ENCODE results near the gene THSD7A.

Gene THSD7A

GRCh38 chr7:11817111-11817740 lies 14.8 kb downstream of the THSD7A start:
- no peak for DNase-seq (ENCODE audit: low spot score)

DNA sequence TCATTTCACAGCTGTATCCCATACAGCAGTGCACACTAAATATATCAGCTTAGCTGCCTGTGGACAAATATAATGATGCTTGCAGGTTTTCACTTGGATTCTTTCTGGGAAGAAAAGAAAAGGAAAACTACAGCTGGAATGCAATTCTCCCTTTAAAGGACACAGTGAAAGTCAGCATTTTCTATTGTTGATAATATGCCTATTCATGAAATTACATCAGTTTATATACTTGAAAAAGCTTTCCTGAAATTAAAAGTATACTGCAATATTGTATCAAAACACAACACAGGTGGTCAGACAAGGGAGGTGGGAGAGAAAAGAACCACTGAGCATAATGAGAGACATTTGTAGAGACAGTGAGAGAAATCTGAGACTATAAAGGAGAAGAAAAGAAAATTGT lies 20.3 kb downstream of the THSD7A start:
- DNase-seq (ENCODE audit: low spot score), result no peak

DNA sequence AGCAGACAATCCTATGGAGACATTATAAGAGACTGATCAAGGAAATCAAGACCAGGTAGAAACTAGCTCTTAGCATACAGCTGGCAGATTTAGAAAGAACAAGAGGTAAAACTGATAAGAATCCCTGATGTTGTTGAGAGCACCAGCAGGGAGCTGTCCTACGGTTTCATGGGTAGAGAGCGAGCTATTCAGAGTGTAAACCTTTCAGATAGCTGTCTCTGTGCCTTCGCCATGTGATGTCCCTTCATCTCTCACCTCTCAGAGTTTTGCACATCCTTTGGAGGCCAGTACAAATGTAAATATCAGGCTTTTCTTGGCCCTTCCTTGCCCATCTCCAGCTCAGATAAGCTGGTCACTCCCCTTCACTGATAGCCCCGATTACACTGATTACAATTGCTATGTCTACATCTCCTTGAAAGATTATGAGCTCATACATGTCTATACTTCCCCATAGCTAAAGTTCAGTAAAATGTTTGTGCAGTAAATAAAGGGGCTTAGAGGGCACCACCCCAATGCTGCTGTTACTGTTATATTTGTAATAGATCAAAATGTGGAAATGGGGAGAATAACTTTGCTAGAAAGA lies 21.9 kb downstream of the THSD7A start:
- DNase-seq (ENCODE audit: low spot score), result no peak

GRCh38 chr7:11807000-11807399 lies 25.0 kb downstream of the THSD7A start:
- DNase-seq (ENCODE audit: low spot score), result no peak

DNA sequence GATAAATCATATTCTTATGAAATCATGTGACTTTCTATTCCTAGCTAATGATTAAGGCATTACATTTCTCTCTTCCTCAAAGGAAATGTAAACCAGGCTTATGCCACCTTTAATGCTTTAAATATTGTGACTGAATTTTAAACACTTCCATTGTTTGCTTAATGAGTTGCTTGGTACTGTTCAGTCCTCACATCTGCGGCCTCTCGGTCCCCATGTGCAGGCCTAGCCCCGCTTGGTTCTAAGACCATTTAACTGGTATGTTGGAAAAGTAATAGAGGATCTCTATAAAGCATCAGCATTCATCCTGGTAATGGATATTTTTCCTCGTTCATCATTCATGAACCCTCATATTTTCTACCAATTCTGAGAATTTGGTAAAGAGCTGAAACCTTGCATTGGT lies 27.4 kb downstream of the THSD7A start:
- no peak for DNase-seq (ENCODE audit: low spot score)

DNA sequence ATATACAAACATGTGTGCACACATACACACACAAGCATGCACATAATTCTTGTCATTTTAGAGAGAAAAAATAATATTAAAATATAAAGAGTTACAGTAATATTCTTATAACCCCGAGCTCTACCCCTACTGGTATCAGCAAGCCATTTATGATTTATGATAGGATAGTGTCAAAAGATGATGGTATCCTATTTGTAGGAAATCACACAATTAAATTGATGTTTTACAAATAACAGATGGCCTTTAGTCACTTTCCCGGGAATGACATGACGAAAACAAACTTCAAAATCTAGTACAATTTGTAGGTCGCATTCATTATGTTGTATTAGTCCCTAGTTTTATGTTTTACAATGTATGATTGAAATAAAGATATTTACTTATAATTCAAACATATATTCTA lies 36.8 kb downstream of the THSD7A start:
- no peak for DNase-seq (ENCODE audit: low spot score)

DNA sequence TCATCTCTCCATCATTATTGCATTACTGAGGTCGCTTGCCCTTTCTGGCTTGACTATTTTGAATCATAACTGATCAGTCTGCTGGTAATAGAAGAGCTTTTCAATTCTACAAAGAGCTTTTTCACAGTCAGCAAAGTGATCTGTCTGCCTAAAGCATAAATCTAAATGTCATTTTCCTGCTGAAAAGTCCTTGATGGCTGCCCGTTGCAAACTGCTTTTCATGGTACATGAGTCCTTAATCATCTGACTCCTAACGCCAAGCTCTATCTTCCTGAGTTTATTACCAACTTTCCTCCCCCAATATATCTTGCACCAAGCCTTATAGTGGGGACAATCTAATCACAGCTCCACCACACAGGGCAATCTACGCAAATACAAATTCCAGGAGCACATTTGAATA lies 39.8 kb downstream of the THSD7A start:
- DNase-seq (ENCODE audit: low spot score), result no peak

DNA sequence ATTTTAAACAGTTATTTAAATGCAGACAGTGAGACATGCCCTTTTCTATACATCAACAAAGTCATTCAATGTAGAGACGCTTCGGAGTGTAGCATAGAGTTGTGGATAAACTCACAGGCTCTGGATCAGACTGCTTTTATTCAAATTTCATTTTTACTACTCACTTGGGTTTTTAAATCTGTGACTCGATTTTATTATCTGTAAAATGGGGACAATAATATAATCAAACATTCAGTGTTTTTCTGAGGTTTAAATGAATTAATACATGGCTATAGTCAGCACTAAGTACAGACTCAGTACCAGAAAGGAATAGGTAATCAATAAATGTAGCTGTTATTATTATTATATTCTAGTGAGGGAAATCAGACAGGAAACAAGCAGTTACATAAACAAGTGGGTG lies 43.4 kb downstream of the THSD7A start:
- no peak for DNase-seq (ENCODE audit: low spot score)

- no peak for DNase-seq (ENCODE audit: low spot score)
Measured at GRCh38 chr7:11787534-11787933, 44.5 kb downstream of the THSD7A start.

- DNase-seq (ENCODE audit: low spot score), result no peak
Measured at GRCh38 chr7:11786186-11786585, 45.8 kb downstream of the THSD7A start.

DNA sequence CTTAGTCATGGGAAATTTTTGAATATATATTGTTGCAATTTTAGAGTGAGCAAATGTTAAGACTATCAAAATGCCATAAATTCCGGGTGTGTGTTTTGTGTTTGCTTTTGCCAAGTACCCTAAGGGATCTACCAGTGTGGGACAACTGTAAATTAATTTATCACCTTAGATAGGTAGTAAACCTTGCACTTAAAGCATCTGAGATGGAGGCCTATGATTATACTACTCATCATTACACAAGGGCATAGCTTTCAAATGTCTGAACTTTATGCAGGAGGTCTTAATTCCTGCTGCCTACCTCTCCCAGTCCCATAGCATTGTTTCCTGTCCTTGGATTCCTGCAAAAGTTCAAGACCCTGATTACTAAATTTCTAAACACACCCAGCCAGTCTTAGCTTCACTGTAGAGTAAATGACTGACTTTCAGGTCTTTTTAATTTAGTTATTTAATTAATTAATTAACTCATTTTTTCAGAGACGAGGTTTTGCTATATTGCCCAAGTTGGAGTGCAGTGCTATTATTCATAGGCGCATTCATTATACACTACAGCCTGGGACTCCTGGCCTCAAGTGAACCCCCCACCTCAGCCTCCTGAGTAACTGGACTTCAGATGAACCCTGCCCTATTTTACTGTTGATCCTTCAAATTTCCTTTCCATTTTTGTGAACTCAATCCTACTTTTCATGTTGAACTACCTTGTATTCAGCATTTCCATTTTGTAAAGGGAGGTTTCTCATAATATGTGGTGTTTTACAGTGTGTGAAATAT lies 47.0 kb downstream of the THSD7A start:
- no peak for DNase-seq (ENCODE audit: low spot score)

DNA sequence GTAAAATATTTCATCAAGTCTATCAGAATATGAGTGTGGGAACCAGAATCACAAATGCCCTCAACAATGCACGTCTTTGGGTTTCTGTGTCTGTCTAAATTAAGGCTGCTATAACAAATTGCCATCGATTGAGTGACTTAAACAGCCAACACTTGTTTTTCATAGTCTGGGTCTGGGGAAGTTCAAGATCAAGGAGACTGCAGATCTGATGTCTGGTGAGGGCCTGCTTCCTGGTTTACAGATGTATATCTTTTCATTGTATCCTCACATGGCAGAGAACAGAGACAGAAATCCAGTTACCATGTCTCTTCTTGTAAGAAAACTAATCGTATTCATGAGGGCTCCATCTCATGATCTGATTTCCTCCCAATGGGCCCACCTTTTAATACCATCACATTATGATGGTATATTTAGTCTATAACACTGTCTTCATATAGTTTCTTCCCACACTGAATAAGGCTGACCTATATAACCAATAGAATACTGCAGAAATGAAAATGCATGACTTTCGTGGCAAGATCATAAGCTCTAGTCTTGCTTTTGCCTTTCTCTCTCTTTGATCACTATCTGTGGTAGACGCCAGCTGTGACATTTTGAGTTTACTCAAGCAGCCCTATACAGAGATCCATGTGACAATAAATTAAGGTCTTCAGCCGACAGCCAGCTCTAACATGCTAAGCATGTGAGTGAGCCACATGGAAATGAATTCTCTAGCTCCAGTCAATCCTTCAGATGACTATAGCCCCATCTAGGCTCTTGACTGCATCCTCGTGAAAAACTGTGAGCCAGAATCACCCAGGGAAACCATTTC lies 51.9 kb downstream of the THSD7A start:
- DNase-seq (ENCODE audit: low spot score), result no peak

- no peak for DNase-seq (ENCODE audit: low spot score)
Measured at GRCh38 chr7:11776039-11776438, 56.0 kb downstream of the THSD7A start.

DNA sequence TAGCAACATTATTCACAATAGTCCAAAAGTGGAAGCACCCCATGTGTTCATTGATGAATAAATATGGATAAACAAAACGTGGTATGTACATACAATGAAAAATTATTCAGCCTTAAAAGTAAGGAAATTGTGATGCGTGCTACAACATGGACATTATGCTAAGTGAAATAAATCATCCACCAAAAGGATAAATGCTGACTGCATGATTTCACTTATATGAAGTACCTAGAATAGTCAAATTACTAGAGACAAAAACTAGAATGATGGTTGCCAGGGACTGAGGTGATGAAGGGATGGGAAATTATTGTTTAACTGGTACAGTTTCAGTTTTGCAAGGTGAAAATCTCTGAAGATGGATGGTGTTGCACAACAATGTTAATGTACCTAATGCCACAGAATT lies 56.6 kb downstream of the THSD7A start:
- DNase-seq (ENCODE audit: low spot score), result no peak

- no peak for DNase-seq (ENCODE audit: low spot score)
Measured at GRCh38 chr7:11768263-11768662, 63.7 kb downstream of the THSD7A start.

GRCh38 chr7:11767148-11767547 lies 64.8 kb downstream of the THSD7A start:
- DNase-seq (ENCODE audit: low spot score), result no peak

- DNase-seq (ENCODE audit: low spot score), result no peak
Measured at GRCh38 chr7:11760372-11760771, 71.6 kb downstream of the THSD7A start.

GRCh38 chr7:11758627-11759111 lies 73.3 kb downstream of the THSD7A start:
- DNase-seq (ENCODE audit: low spot score), result no peak

GRCh38 chr7:11757153-11757552 lies 74.8 kb downstream of the THSD7A start:
- no peak for DNase-seq (ENCODE audit: low spot score)

GRCh38 chr7:11754933-11755332 lies 77.1 kb downstream of the THSD7A start:
- DNase-seq (ENCODE audit: low spot score), result no peak

DNA sequence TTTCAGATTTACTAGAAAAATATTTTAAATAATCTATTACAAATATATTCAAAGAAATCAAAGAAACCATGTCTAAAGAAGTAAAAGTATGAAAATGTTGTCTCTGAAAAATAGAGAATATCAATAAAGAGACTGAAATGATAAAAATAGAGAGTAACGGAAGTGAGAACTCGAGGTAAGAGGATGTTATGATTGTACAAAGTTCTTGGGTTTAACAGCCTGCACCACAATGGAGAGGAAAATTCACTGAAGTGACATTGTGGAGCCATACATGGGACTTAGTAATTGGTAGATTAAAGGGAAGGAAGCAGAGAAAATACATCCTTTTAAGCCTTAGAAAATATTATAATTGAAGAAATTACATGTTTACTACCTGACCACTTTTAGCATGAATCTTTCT lies 77.9 kb downstream of the THSD7A start:
- DNase-seq (ENCODE audit: low spot score), result no peak

GRCh38 chr7:11753433-11753832 lies 78.6 kb downstream of the THSD7A start:
- DNase-seq (ENCODE audit: low spot score), result no peak

Measured in CD4-positive, alpha-beta T cell treated with Interleukin-6 at 100 ng/mL for 8 hours (primary cell).